Measurements from ENCODE around the gene PSEN2. TPM values are rescaled to one million over a fixed set of nuclear protein-coding genes. Genes with fewer than 3 reads are reported as not detected.

Gene PSEN2
- total RNA-seq, 4 donors from 2014 or later = 14.9 to 28.5 (median 20.2) TPM

GRCh38 chr1:226943927-226944326, 73.5 kb downstream of the PSEN2 start:
- peaks cover 58% of the 10 kb centered on the region for H3K4me1 ChIP-seq
- H3K27me3 ChIP-seq = no peaks in the 10 kb centered on the region
- TF ChIP-seq EP300 (IDR thresholded peaks at IDR 0.05) (no peak), CTCF (IDR thresholded peaks at IDR 0.05) (no peak), POLR2AphosphoS5 (IDR thresholded peaks at IDR 0.05) (no peak), POLR2A (IDR thresholded peaks at IDR 0.05) (no peak)
- no peaks in the 10 kb centered on the region for H3K9me3 ChIP-seq
- 98% methylated on average over 2 of the region's 2 CpGs for WGBS
- H3K36me3 ChIP-seq = no peaks in the 10 kb centered on the region
- no peak overlapping the region for H3K4me3 ChIP-seq
- H3K27ac ChIP-seq = no peak overlapping the region
- DNase-seq (ENCODE audit: low spot score in 2 of 2) = no peak

GRCh38 chr1:226945106-226945857, 74.9 kb downstream of the PSEN2 start:
- no peak overlapping the region for H3K27ac ChIP-seq
- WGBS = 69% methylated on average over 16 of the region's 19 CpGs

More at GRCh38 chr1:226945106-226945857, 74.9 kb downstream of the PSEN2 start:
- H3K4me3 ChIP-seq = no peak overlapping the region
- no peaks in the 10 kb centered on the region for H3K9me3 ChIP-seq
- no peaks in the 10 kb centered on the region for H3K36me3 ChIP-seq
- H3K27me3 ChIP-seq = no peaks in the 10 kb centered on the region
- DNase-seq (ENCODE audit: low spot score in 2 of 2) = no peak
- peaks cover 58% of the 10 kb centered on the region for H3K4me1 ChIP-seq
- no peak for TF ChIP-seq POLR2AphosphoS5 (IDR thresholded peaks at IDR 0.05)
- no peak for TF ChIP-seq CTCF (IDR thresholded peaks at IDR 0.05)

Other genes starting within 250 kb of the PSEN2 start
- 10 to 100 TPM; 31.0 to 39.0 (median 35.3) TPM for gene ITPKB, start 131.3 kb upstream of the PSEN2 start, total RNA-seq
- 100 to 1,000 TPM in 1 of 4 donors, 10 to 100 TPM in 3; 41.9 to 113 (median 59.8) TPM for gene COQ8A, start 69.7 kb downstream of the PSEN2 start, total RNA-seq

Measured in suprapubic skin (tissue), 4 donors.